Measurements from ENCODE around the gene GPR152.
"Not testable (repeated sequence)": the region's sequence is repeated elsewhere in the genome, so short reads cannot be mapped to it uniquely, and the experiment has no call there.

GPR152 gene

GRCh38 chr11:67409261-67409666, 43.3 kb downstream of the GPR152 start:
- DNase-seq (ENCODE audit: low read depth) = peak; percentile 57

- no peak for DNase-seq (ENCODE audit: low read depth)
These were observed 43.9 kb downstream of the GPR152 start for GRCh38 chr11:67408437-67409200.

- no peak for DNase-seq (ENCODE audit: low read depth)
These were observed 44.8 kb downstream of the GPR152 start for GRCh38 chr11:67407688-67408163.

GRCh38 chr11:67406969-67407687, 45.4 kb downstream of the GPR152 start:
- DNase-seq (ENCODE audit: low read depth) = no peak

GRCh38 chr11:67406420-67406968, 46.0 kb downstream of the GPR152 start:
- DNase-seq (ENCODE audit: low read depth) = no peak

GRCh38 chr11:67405688-67406339, 46.7 kb downstream of the GPR152 start:
- DNase-seq (ENCODE audit: low read depth) = no peak

GRCh38 chr11:67405196-67405567, 47.3 kb downstream of the GPR152 start:
- no peak for DNase-seq (ENCODE audit: low read depth)

- no peak for DNase-seq (ENCODE audit: low read depth)
These were observed 47.9 kb downstream of the GPR152 start for GRCh38 chr11:67404515-67405195.

GRCh38 chr11:67403085-67403484, 49.4 kb downstream of the GPR152 start:
- DNase-seq (ENCODE audit: low read depth) = not testable (repeated sequence)

- DNase-seq (ENCODE audit: low read depth) = not testable (repeated sequence)
These were observed 50.2 kb downstream of the GPR152 start for GRCh38 chr11:67402192-67402839.

GRCh38 chr11:67401495-67402191, 50.9 kb downstream of the GPR152 start, which contains the start of gene PPP1CA:
Gene PPP1CA (minus strand): TSS chr11:67401858. CDS start chr11:67401782, 76 bp downstream.
- peak; percentile 86 for DNase-seq (ENCODE audit: low read depth)
